Calu3 (cell line): Measurements from ENCODE around the gene TMEM169. TPM values are rescaled to one million over a fixed set of nuclear protein-coding genes. Genes with fewer than 3 reads are reported as not detected.
A peak's percentile ranks its signal among the peaks of the same experiment; 100 is the strongest.

Experiments
- BruUV-seq: library from RNA; stranded (reverse); fragments of 400-500 nt; replicated peaks from 2 replicates; lab custom pipeline; 2021; lab: Mats Ljungman, UMichigan
- CTCF ChIA-PET: fragments of 300-600 bp; sonication (Branson Sonifier 250); formaldehyde crosslinking; loops from one replicate; lab custom pipeline; 2022; ENCODE audit warnings: antibody characterized with exemption; lab: Charles Lee
- DNase-seq: peaks from one replicate; pipeline ENCODE4 v3.0.0; 2022
- H3K27ac Mint-ChIP-seq: one replicate; pipeline ENCODE4 v1.8.0; 2022; ENCODE audit warnings: mixed read lengths; ENCODE audit not compliant: unreplicated experiment
- H3K27me3 Mint-ChIP-seq: one replicate; pipeline ENCODE4 v1.8.0; 2022; ENCODE audit warnings: mixed read lengths; ENCODE audit not compliant: unreplicated experiment
- H3K36me3 Mint-ChIP-seq: one replicate; pipeline ENCODE4 v1.8.0; 2022; ENCODE audit warnings: mild to moderate bottlenecking, moderate library complexity, mixed read lengths; ENCODE audit not compliant: insufficient read depth, unreplicated experiment
- H3K4me1 Mint-ChIP-seq: one replicate; pipeline ENCODE4 v1.8.0; 2022; ENCODE audit warnings: mild to moderate bottlenecking, low read depth, mixed read lengths; ENCODE audit not compliant: unreplicated experiment
- H3K4me3 Mint-ChIP-seq: one replicate; pipeline ENCODE4 v1.8.0; 2022; ENCODE audit warnings: mild to moderate bottlenecking, low read depth, moderate library complexity, mixed read lengths; ENCODE audit not compliant: unreplicated experiment
- H3K9me3 Mint-ChIP-seq: one replicate; pipeline ENCODE4 v1.8.0; 2022; ENCODE audit warnings: low read depth, mixed read lengths; ENCODE audit not compliant: unreplicated experiment
- intact Hi-C: fragments of 100-400 bp; cut with micrococcal nuclease; formaldehyde crosslinking; loops from one replicate; pipeline ENCODE4 v1.10.0; 2022; ENCODE audit not compliant: unreplicated experiment
- total RNA-seq: library from RNA; stranded (reverse); gene quantifications from 2 replicates; pipeline ENCODE4 v1.2.3, GENCODE V29; 2022
- TF ChIP-seq, protein P1 (sequence below): fragments of 200-600 bp; IDR thresholded peaks from one replicate; pipeline ENCODE4 v1.8.0; 2022; ENCODE audit warnings: antibody characterized with exemption; ENCODE audit not compliant: unreplicated experiment

TMEM169 gene
- total RNA-seq, 1 experiment from 2014 or later: 9.0 TPM

DNA sequence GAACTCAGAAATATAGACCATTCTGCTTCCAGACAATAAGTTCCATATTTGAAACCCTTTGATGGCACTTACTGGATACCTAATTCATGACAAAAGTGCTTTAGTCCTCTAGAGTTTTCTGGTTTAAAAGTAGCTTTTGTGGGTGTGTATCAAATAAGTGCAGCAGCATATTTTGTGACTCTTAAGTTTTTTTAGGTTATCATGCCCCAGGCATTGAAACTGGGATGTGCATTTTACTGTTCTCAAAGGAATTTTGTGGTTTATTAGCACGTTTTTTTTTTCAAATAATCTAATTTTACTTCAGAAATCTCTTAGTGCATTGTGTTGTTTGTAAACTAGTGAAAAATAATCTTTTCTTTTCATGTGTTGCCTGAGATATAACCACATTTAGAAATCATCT, 28.9 kb downstream of the TMEM169 start:
- Mint-ChIP-seq H3K36me3 (peaks cover 70% of the 10 kb centered on the region), H3K4me1 (peaks cover 38% of the 10 kb centered on the region), H3K4me3 (peak overlapping the region; percentile 100), H3K27me3 (no peaks in the 10 kb centered on the region), H3K9me3 (no peaks in the 10 kb centered on the region), H3K27ac (no peak overlapping the region)
- intact Hi-C loops: loop anchor here (1.0 kb wide), 1 partner anchor 46 kb away; no protein-coding TSS in a partner anchor
- TF ChIP-seq, protein P1, sequence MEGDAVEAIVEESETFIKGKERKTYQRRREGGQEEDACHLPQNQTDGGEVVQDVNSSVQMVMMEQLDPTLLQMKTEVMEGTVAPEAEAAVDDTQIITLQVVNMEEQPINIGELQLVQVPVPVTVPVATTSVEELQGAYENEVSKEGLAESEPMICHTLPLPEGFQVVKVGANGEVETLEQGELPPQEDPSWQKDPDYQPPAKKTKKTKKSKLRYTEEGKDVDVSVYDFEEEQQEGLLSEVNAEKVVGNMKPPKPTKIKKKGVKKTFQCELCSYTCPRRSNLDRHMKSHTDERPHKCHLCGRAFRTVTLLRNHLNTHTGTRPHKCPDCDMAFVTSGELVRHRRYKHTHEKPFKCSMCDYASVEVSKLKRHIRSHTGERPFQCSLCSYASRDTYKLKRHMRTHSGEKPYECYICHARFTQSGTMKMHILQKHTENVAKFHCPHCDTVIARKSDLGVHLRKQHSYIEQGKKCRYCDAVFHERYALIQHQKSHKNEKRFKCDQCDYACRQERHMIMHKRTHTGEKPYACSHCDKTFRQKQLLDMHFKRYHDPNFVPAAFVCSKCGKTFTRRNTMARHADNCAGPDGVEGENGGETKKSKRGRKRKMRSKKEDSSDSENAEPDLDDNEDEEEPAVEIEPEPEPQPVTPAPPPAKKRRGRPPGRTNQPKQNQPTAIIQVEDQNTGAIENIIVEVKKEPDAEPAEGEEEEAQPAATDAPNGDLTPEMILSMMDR: no peak
- no TSS peak for BruUV-seq
- no peak for DNase-seq
- CTCF ChIA-PET: interaction anchor here (0.9 to 2.1 kb wide), 2 partner anchors 25 to 53 kb away, joined by 3 to 5 read pairs; no protein-coding TSS in a partner anchor

DNA sequence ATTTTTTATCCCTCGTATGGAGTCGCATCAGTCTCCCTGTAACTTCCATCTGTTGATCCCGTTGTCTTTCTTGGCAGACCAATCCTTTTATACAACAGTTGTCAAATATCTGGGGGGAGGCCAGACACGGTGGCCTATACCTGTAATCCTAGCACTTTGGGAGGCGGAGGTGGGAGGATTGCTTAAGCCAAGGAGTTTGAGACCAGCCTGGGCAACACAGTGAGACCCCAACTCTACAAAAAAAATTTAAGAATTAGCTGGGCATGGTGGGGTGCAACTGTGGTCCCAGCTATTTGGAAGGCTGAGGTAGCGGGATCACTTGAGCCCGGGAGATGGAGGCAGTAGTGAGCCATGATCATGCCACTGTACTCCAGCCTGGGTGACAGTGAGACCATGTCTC, 29.4 kb downstream of the TMEM169 start:
- Mint-ChIP-seq H3K9me3 (no peaks in the 10 kb centered on the region), H3K4me3 (peak overlapping the region; percentile 100), H3K36me3 (peaks cover 74% of the 10 kb centered on the region), H3K27ac (peak overlapping the region; percentile 26), H3K4me1 (peaks cover 39% of the 10 kb centered on the region), H3K27me3 (no peaks in the 10 kb centered on the region)
- intact Hi-C loops: no loop called here
- DNase-seq: no peak
- BruUV-seq: no TSS peak
- CTCF ChIA-PET: no interaction called here
- TF ChIP-seq, protein P1: no peak

DNA sequence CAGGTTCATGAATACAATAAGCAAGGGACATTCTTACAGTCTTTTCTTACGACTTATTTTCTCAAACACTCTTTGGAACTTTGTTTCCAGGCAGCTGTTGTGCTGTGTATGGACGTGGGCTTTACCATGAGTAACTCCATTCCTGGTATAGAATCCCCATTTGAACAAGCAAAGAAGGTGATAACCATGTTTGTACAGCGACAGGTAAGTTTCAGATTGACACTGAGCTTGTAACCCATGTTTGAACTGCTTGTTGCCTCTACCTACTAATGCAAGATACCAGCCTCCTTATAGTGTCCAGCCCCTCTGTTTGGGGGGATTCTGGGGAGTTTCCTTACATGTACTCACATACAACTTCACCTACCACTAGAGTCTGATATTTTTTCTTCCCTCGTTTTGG, 31.2 kb downstream of the TMEM169 start:
- CTCF ChIA-PET: interaction anchor here (0.6 to 0.9 kb wide), 2 partner anchors 25 to 27 kb away, joined by 3 read pairs; no protein-coding TSS in a partner anchor
- Mint-ChIP-seq H3K36me3 (peaks cover 91% of the 10 kb centered on the region), H3K27me3 (no peaks in the 10 kb centered on the region), H3K4me1 (peaks cover 50% of the 10 kb centered on the region), H3K4me3 (no peak overlapping the region), H3K27ac (no peak overlapping the region), H3K9me3 (no peaks in the 10 kb centered on the region)
- intact Hi-C loops: no loop called here
- DNase-seq: no peak
- TF ChIP-seq, protein P1: no peak
- BruUV-seq: no TSS peak

DNA sequence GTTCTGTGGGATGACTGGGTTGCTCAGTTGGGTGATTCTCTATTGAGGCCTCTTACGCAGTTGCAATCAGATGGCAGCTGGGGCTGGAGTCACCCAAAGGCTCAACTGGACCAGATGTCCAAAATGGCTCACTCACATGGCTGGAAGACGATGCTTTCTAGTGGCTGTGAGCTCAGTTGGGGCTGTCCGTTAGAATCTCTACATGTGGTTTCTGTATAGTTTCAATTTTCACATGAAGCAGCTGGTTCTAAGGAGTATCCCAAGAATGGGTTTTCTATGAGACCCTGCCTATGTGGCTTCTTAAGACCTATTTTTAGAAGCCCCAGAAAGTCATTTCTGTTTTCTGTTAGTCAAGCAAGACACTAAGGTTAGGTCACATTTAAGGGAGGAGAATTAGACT, 31.9 kb downstream of the TMEM169 start:
- intact Hi-C loops: no loop called here
- CTCF ChIA-PET: interaction anchor here (1.0 kb wide), 1 partner anchor 30 kb away, joined by 5 read pairs; no protein-coding TSS in a partner anchor
- H3K4me3 Mint-ChIP-seq: no peak overlapping the region
- no peaks in the 10 kb centered on the region for H3K9me3 Mint-ChIP-seq
- DNase-seq: no peak
- H3K4me1 Mint-ChIP-seq: peaks cover 50% of the 10 kb centered on the region
- peak overlapping the region; percentile 99 for H3K27ac Mint-ChIP-seq
- TF ChIP-seq, protein P1: no peak
- no TSS peak for BruUV-seq
- H3K27me3 Mint-ChIP-seq: no peaks in the 10 kb centered on the region
- peaks cover 95% of the 10 kb centered on the region for H3K36me3 Mint-ChIP-seq
